K562 (cell line): ENCODE data around the gene NKIRAS1. TPM values are rescaled to one million over a fixed set of nuclear protein-coding genes. Genes with fewer than 3 reads are reported as not detected.
A peak's percentile ranks its signal among the peaks of the same experiment; 100 is the strongest.

Experiments
- C11orf30 ChIP-seq: fragments of 450-650 bp; IDR thresholded peaks from 2 replicates; pipeline ENCODE4 v1.6.1; 2016; ENCODE audit warnings: low read depth, mild to moderate bottlenecking
- CBFA2T2 ChIP-seq: fragments of 450-650 bp; conservative IDR thresholded peaks from 2 replicates; pipeline ENCODE4 v1.6.1; 2017; ENCODE audit warnings: mild to moderate bottlenecking
- CBFA2T3 ChIP-seq: fragments of 450-650 bp; IDR thresholded peaks from 2 replicates; pipeline ENCODE4 v1.6.1; 2017
- CEBPG ChIP-seq, 3 experiments: fragments of 200-800 bp in 1 of 3; sonication (Bioruptor generic) in 1 of 3; sonication (generic) in 1 of 3; formaldehyde crosslinking in 1 of 3; IDR thresholded peaks in 2 of 3; conservative IDR thresholded peaks in 1 of 3; 2 replicates each; pipeline versions ENCODE4 v1.6.1 to v1.8.0; 2016 to 2022; ENCODE audit warnings: missing compliant biosample characterization in 2 of 3, missing genetic modification characterization in 2 of 3, mild to moderate bottlenecking in 1 of 3, missing genetic modification reagents in 1 of 3
- CHD1 ChIP-seq: fragments of 200-600 bp; sonication (generic); IDR thresholded peaks from one replicate; pipeline ENCODE4 v1.6.1; 2012; ENCODE audit warnings: mild to moderate bottlenecking, moderate library complexity, low read length, inconsistent platforms
- DNMT1 ChIP-seq: fragments of 450-650 bp; IDR thresholded peaks from 2 replicates; pipeline ENCODE4 v1.6.1; 2016; ENCODE audit warnings: antibody characterized with exemption, mild to moderate bottlenecking
- E2F1 ChIP-seq: sonication (generic); formaldehyde crosslinking; IDR thresholded peaks from 2 replicates; pipeline ENCODE4 v1.8.1; 2023; ENCODE audit warnings: mild to moderate bottlenecking, missing genetic modification reagents, moderate library complexity
- FOXK2 ChIP-seq, 2 experiments: fragments of 450-650 bp; IDR thresholded peaks in 1 of 2; conservative IDR thresholded peaks in 1 of 2; 2 replicates each; pipeline ENCODE4 v1.6.1; 2016; ENCODE audit warnings: low read depth in 2 of 2, mild to moderate bottlenecking in 1 of 2
- HDAC1 ChIP-seq, 2 experiments: fragments of 450-650 bp; IDR thresholded peaks; 2 replicates each; pipeline ENCODE4 v1.6.1; 2016 to 2017; ENCODE audit warnings: inconsistent platforms in 1 of 2, mild to moderate bottlenecking in 1 of 2, moderate library complexity in 1 of 2
- KLF13 ChIP-seq: fragments of 450-650 bp; IDR thresholded peaks from 2 replicates; pipeline ENCODE4 v1.6.1; 2016; ENCODE audit warnings: missing genetic modification characterization, low read depth, mild to moderate bottlenecking, missing compliant biosample characterization, moderate library complexity, borderline replicate concordance
- MTA1 ChIP-seq: fragments of 450-650 bp; IDR thresholded peaks from 2 replicates; pipeline ENCODE4 v1.6.1; 2017; ENCODE audit warnings: borderline replicate concordance
- PHB2 ChIP-seq: fragments of 450-650 bp; IDR thresholded peaks from 2 replicates; pipeline ENCODE4 v1.6.1; 2017; ENCODE audit warnings: low read depth
- SIN3A ChIP-seq, 2 experiments: fragments of 150-350 bp in 1 of 2; IDR thresholded peaks; 2 replicates each; pipeline ENCODE4 v1.6.1; 2011 to 2016; ENCODE audit warnings: borderline replicate concordance in 2 of 2, low read depth in 2 of 2, low read length in 2 of 2, mild to moderate bottlenecking in 2 of 2, moderate library complexity in 2 of 2; ENCODE audit not compliant: control insufficient read depth in 1 of 2
- SPI1 ChIP-seq: IDR thresholded peaks from 2 replicates; pipeline ENCODE4 v1.6.1; 2011; ENCODE audit warnings: low read depth, low read length, control low read depth, borderline replicate concordance
- TCF7L2 ChIP-seq: fragments of 150-350 bp; IDR thresholded peaks from 2 replicates; pipeline ENCODE4 v1.6.1; 2016; ENCODE audit warnings: low read depth, mild to moderate bottlenecking, low read length, moderate library complexity
- THAP7 ChIP-seq: fragments of 250-450 bp; sonication (Bioruptor Pico); IDR thresholded peaks from 2 replicates; pipeline ENCODE4 v1.5.0; 2021
- ZKSCAN8 ChIP-seq: fragments of 200-800 bp; sonication (Bioruptor generic); IDR thresholded peaks from 2 replicates; pipeline ENCODE4 v1.6.1; 2016; ENCODE audit warnings: missing genetic modification characterization, missing compliant biosample characterization
- ZNF134 ChIP-seq: fragments of 250-450 bp; sonication (Bioruptor Pico); conservative IDR thresholded peaks from 2 replicates; pipeline ENCODE4 v1.4.0; 2020
- ZNF274 ChIP-seq: IDR thresholded peaks from 2 replicates; pipeline ENCODE4 v1.6.1; 2011; ENCODE audit warnings: low read depth, mild to moderate bottlenecking, low read length, moderate library complexity, borderline replicate concordance
- ZNF551 ChIP-seq: fragments of 250-450 bp; sonication (Bioruptor Pico); IDR thresholded peaks from 2 replicates; pipeline ENCODE4 v1.5.0; 2021; ENCODE audit warnings: mild to moderate bottlenecking, moderate library complexity
- polyA plus RNA-seq, 8 experiments: library from polyadenylated mRNA; depleted of rRNA in 4 of 8; stranded (reverse) in 5 of 8; unstranded in 3 of 8; fragments of >200 nt; fragmentation: Nextera tagmentation in 2 of 8; fragmentation: Illumina TruSeq in 1 of 8; extraction: Ambion mirVana in 2 of 8; extraction: Trizol in 1 of 8; gene quantifications; 2 replicates each; pipeline versions ENCODE4 v1.2.1 to v1.2.3, GENCODE V29; 2011 to 2014; ENCODE audit warnings: inconsistent platforms in 1 of 8, missing spikeins in 1 of 8
- total RNA-seq, 7 experiments: library from RNA; depleted of rRNA in 6 of 7; stranded (reverse); fragments of >200 nt in 6 of 7; fragmentation: Illumina TruSeq in 2 of 7; extraction: Trizol in 2 of 7; gene quantifications; 2 replicates each; pipeline versions ENCODE4 v1.2.1 to v1.2.3, GENCODE V29; 2011 to 2021; ENCODE audit warnings: low replicate concordance in 1 of 7
- TF ChIP-seq, protein P1 (sequence below): IDR thresholded peaks from 2 replicates; pipeline ENCODE4 v1.6.1; 2011; ENCODE audit warnings: borderline replicate concordance, low read depth, mild to moderate bottlenecking, moderate library complexity, low read length; ENCODE audit not compliant: insufficient read depth, poor library complexity, severe bottlenecking
- TF ChIP-seq, protein P2 (sequence below): fragments of 450-650 bp; IDR thresholded peaks from 2 replicates; pipeline ENCODE4 v1.6.1; 2016; ENCODE audit warnings: antibody characterized with exemption

NKIRAS1 gene
- total and polyA plus RNA-seq, 9 of the 15 experiments (the other 6 are each of a cell fraction or from before 2014, with no cell fraction given) = 5.1 to 10.3 (median 6.3) TPM

DNA sequence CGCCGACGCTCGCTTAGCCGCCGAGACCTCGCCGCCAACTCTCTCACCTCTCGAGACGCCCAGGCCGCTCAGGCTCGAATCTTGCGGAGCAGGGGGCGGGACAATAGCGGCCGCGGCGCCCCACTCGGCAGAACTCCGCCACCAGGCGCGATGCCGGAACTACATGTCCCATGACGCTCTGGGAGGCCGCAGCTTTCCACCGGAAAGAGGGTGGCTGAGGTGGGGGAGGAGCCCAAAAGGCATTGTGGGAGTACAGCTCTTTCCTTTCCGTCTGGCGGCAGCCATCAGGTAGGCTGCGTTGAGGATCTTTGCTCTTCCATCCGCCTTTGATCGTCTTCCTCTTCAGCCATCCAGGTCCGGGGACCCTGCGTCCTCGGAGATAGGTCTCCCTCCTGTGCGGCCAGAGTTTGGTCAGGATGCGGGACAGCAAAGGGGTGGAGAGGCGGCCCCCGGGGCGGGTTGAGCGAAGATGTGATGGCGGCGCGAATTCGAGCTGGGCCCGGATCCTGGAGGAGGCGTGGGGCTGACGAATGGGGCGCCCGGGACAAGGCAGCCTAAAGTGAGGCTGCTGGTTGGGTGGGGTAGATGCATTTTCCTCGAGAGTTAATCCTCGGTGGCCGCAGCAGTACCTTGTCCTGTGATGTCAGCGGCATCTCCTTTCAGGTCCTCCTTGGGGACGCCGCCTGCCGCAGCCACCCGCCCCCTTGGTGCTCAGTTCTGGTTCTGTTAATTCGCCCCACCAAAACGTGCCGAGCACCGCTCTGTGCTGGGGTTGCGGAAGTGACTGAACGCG lies at the start of gene NKIRAS1, which contains the start of gene RPL15 (continued):
- TF ChIP-seq DNMT1 = no peak
- TF ChIP-seq ZNF134 (CRISPR knock-in tag) = 0 out of 2 replicates have a peak, but pooled peaks have one; percentile 28
- no peak for TF ChIP-seq ZNF551 (CRISPR knock-in tag)
- no peak for TF ChIP-seq CBFA2T3
- TF ChIP-seq SIN3A (IDR thresholded peaks at IDR 0.05; ENCODE audit: borderline replicate concordance in 2 of 2, control insufficient read depth in 1 of 2, low read depth in 2 of 2, low read length in 2 of 2) = peak; percentile 68 to 72; a peak in 3 of 4 replicates
- TF ChIP-seq CBFA2T2 = no peak
- no peak for TF ChIP-seq CEBPG (CRISPR knock-in tag; IDR thresholded peaks at IDR 0.05)
- no peak for TF ChIP-seq CEBPG (tag; conservative IDR thresholded peaks at IDR 0.05 in 1 of 2, IDR thresholded peaks at IDR 0.05 in 1 of 2)
- TF ChIP-seq HDAC1 (IDR thresholded peaks at IDR 0.05) = peak; percentile 24 to 58; a peak in 3 of 4 replicates
- peak; percentile 48 for TF ChIP-seq CHD1
- TF ChIP-seq E2F1 (CRISPR knock-in tag) = 0 out of 2 replicates have a peak, but pooled peaks have one; percentile 79
- no peak; the same call in 1 of the 2 replicates for TF ChIP-seq SPI1
- 0 out of 2 replicates have a peak, but pooled peaks have one; percentile 37 for TF ChIP-seq MTA1
- peak; percentile 64 to 66; a peak in 2 of 4 replicates for TF ChIP-seq FOXK2 (conservative IDR thresholded peaks at IDR 0.05 in 1 of 2, IDR thresholded peaks at IDR 0.05 in 1 of 2; ENCODE audit: low read depth in 2 of 2)
- TF ChIP-seq, protein P1, sequence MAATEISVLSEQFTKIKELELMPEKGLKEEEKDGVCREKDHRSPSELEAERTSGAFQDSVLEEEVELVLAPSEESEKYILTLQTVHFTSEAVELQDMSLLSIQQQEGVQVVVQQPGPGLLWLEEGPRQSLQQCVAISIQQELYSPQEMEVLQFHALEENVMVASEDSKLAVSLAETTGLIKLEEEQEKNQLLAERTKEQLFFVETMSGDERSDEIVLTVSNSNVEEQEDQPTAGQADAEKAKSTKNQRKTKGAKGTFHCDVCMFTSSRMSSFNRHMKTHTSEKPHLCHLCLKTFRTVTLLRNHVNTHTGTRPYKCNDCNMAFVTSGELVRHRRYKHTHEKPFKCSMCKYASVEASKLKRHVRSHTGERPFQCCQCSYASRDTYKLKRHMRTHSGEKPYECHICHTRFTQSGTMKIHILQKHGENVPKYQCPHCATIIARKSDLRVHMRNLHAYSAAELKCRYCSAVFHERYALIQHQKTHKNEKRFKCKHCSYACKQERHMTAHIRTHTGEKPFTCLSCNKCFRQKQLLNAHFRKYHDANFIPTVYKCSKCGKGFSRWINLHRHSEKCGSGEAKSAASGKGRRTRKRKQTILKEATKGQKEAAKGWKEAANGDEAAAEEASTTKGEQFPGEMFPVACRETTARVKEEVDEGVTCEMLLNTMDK = peak; percentile 41
- TF ChIP-seq, protein P2, sequence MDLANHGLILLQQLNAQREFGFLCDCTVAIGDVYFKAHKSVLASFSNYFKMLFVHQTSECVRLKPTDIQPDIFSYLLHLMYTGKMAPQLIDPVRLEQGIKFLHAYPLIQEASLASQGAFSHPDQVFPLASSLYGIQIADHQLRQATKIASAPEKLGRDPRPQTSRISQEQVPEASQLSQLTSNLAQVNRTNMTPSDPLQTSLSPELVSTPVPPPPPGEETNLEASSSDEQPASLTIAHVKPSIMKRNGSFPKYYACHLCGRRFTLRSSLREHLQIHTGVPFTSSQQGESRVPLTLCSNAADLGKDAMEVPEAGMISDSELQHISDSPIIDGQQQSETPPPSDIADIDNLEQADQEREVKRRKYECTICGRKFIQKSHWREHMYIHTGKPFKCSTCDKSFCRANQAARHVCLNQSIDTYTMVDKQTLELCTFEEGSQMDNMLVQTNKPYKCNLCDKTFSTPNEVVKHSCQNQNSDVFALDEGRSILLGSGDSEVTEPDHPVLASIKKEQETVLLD = no peak
- TF ChIP-seq ZKSCAN8 (CRISPR knock-in tag) = no peak
- no peak for TF ChIP-seq PHB2
- TF ChIP-seq ZNF274 = no peak
- no peak for TF ChIP-seq TCF7L2
- TF ChIP-seq C11orf30 = 0 out of 2 replicates have a peak, but pooled peaks have one; percentile 33
- peak; percentile 81 for TF ChIP-seq KLF13 (tag)
- TF ChIP-seq THAP7 (CRISPR knock-in tag) = 0 out of 2 replicates have a peak, but pooled peaks have one; percentile 62
